ENCODE data around the gene CFD.

GRCh38 chr19:882871-883497, 23.5 kb downstream of the CFD start:
- TF ChIP-seq CTCF (optimal IDR thresholded peaks at IDR 0.05 in 1 of 3, IDR thresholded peaks at IDR 0.05 in 1 of 3, conservative IDR thresholded peaks at IDR 0.05 in 1 of 3; ENCODE audit: extremely low read depth in 1 of 3, insufficient read depth in 2 of 3, low read length in 3 of 3) (no peak), EZH2 (IDR thresholded peaks at IDR 0.05; ENCODE audit: low read length) (no peak)
